HG03558 (cell line): ENCODE results near the gene AGER.
A peak's percentile ranks its signal among the peaks of the same experiment; 100 is the strongest.
"Not testable (repeated sequence)": the region's sequence is repeated elsewhere in the genome, so short reads cannot be mapped to it uniquely, and the experiment has no call there.

ENCODE experiments used
- ATAC-seq: cut with Tn5 transposase; IDR thresholded peaks from one replicate; pipeline ENCODE4 v1.9.1; 2021; ENCODE audit warnings: moderate number of reproducible peaks; ENCODE audit not compliant: unreplicated experiment; ENCODE audit errors: extremely low read depth

AGER gene

DNA sequence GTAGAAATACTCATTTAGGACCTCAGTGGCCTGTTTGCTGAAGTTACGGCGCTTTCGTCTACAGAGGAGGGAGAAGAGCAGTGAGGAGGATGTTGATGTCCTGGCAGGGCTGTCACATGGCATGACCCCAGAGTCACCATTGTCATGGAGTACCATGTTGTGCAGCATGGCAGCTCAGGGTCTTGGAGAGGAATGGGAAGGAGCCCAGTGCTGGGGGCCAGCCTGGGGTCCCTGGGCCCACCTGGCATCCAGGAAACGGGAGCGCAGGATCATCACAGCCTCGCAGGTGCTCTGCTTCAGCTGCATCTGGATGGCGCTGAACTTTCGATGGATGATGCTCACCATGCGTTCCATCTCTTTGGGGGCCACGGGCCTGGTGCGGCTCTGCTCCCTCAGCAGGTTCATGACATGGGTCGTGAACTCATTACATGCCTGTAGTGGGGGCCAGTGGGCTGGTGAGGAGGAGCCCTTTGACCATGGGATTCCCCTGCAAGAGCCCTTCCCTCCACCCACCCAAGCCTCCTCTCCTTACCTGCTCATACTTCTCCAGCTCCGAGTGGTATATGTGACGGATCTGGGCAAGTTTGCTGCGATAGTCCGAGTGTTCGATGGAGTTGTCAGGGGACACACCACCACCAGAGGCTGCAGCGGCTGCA lies 3.8 kb upstream of the AGER start:
- ATAC-seq, result not testable (repeated sequence)

DNA sequence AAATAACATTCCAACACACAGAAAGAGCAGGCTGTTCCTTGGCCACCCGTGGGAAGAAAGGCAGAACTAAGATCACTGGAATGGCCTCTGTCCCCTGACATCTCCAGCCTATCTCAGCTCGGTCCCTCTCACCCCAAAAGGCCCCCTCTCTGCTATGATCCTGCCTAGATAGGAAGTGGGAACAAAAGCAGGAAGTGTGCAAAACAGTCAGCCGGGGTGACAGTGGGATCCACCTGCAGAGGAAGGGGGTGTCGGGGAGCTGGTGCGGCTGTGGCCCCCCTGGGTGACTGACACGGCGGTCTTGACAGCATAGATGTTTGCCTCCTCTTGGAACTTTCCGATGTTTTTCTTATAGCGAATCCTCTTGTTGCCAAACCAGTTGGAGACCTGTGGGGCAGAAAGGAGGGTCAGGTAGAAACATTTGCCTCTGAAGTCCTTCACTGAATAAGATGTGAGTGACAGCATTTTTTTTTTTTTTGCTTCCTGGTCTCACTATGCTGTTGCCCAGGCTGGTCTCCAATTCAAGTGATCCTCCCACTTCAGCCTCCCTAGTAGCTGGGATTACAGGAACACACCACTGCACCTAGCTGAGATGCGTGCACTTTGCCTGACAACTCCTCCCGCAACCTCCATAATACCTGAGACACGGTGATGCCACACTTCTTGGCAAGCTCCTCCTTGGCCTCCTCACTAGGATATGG lies 3.1 kb upstream of the AGER start:
- no peak for ATAC-seq

DNA sequence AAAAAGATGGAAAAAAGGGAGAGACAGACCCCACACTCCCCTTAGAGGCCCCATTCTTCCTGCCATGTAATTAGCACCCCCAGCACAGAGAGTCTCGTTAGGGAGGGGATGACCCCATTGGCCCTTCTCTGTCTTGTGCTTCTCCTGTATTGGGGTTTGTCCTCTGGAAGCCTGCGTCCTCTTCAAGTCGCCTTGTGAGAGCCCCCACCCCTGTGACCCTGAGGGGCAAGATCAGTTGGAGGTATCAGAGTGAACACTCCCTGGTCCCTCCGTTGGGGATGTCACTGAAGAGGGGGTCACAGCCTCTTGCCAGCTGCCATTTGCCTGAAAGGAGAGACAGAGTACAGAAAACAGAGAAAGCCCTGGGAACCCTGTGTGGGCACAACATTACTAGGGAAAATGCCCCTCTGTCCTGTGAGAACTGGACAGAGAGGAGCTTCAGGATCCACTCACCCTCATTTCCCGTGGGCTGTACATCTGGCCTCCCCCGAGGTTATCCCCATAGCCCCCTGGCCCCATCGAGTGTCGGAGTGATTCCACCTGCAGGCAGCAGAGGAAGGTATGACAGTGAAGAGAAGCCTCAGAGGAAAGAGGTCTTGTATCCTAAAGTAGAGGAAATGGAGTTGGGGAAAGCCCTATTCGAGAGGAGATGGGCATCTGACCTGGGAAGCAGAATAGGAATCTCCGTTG lies 2.2 kb upstream of the AGER start:
- ATAC-seq, result not testable (repeated sequence)

DNA sequence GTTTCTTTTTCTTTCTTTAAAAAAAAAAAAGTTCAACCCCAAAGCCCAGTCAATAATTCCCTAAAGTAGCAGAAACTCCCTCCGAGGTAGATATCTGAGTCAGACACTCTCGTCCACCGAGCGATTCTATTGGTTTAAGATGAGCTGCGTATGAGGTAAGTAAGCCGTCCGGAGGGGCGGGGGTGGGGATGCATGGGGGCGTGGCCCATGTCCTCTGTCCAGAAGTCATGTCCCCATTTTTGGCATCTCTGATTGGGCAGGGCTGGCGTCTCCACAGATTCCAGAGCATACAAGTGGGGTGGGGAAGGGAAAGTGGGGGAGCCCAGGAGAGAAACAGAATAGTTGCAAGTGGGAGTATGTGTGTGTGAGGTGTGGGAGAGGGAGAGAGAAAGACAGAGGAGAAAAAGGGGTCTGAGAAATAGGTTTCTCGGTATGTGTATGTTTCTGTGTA lies 1.7 kb upstream of the AGER start:
- ATAC-seq, result not testable (repeated sequence)

DNA sequence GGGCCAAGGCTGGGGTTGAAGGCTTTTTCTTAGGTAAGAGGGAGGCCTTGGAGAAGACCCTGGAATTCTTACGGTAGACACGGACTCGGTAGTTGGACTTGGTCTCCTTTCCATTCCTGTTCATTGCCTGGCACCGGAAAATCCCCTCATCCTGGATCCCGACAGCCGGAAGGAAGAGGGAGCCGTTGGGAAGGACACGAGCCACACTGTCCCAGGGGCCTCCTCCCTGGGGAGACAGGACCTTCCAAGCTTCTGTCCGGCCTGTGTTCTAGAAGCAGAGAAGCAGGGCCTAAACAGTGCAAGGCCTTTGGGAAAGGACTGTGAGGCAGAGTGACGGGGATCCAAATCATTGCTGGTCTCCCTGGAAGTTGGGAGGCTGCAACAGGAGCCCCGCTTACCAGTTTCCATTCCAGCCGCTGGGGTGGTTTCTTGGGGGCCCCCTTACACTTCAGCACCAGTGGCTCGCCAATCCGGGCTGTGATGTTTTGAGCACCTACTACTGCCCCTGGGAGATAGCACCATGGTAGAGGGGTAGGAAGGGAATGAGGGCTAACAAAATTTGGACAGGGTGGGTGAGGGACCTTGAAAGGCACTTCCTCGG lies 470 bp downstream of the AGER start:
- ATAC-seq, result no peak

DNA sequence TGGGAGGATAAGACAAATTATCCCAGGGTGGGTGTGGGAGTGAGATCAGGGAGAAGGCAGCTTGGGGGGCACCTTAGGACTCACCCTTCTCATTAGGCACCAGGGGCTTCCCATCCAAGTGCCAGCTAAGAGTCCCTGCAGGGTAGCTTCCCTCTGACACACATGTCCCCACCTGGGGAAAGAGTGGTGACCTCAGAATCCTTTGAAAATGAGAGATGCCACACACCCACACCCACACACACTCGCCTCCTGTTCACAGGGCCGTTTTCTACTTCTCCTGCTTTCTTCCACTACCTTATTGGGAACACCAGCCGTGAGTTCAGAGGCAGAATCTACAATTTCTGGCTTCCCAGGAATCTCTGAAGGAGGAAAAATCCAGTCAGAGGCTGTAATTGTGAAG lies 1.0 kb downstream of the AGER start:
- ATAC-seq, result no peak

DNA sequence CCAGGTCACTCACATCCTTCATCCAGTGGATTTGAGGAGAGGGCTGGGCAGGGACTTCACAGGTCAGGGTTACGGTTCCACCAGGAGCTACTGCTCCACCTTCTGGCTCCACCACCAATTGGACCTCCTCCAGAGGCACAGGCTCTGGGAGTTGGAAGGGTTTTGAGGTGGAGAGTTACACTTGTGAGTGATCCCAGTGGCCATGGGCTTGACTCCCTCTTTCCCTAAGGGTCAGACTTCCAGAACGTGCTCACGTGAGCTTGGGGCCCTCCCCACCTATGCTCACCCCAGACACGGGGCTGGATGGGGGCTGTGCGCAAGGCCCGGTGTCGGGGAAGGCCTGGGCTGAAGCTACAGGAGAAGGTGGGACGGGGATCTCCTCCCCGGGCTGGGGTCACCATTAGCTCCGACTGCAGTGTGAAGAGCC lies 1.5 kb downstream of the AGER start:
- ATAC-seq, result no peak

DNA sequence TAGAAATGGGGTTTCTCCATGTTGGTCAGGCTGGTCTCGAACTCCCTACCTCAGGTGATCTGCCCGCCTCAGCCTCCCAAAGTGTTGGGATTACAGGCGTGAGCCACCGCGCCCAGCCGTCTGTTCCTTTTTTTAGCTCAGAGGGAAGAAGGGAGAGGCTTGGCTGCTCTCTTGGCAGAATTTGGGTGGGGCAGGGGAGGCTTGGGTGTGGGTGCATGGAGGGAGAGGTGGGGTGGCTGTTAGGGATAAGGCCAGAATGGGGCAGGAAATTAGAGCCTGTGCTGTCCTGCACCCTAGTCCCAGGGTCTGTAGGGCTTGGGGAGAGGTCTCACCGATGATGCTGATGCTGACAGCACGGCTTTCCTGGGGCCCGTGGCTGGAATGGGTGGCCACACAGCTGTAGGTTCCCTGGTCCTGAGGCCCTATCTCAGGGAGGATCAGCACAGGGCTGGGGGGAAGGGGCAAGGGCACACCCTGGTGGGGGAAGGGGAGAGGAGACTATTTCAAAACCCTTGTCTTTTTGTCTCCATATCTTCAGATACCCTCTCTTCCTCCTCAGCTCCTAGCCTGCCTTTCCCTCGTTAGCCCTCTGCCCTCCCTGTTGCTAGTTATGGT lies 2.0 kb downstream of the AGER start:
- ATAC-seq, result no peak

DNA sequence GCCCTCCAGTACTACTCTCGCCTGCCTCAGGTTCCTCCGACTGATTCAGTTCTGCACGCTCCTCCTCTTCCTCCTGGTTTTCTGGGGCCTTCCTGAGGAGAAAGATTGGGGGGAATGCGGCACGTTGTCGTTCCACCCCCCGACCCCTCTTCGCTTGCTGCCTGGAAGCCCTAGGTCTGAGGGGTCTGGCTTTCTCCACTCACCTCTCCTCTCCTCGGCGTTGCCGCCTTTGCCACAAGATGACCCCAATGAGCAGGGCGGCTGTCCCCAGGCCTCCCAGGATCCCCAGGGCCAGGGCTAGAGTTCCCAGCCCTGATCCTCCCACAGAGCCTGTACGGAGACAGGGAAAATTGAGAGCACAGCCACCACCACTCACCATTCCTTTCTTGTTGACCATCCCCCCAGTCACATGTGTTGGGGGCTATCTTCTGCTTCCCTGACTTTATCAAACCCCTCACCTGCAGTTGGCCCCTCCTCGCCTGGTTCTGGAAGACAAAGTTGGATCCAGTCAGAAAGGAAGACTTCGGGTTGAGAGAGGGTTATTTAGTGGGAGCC lies 2.8 kb downstream of the AGER start:
- ATAC-seq, result no peak

DNA sequence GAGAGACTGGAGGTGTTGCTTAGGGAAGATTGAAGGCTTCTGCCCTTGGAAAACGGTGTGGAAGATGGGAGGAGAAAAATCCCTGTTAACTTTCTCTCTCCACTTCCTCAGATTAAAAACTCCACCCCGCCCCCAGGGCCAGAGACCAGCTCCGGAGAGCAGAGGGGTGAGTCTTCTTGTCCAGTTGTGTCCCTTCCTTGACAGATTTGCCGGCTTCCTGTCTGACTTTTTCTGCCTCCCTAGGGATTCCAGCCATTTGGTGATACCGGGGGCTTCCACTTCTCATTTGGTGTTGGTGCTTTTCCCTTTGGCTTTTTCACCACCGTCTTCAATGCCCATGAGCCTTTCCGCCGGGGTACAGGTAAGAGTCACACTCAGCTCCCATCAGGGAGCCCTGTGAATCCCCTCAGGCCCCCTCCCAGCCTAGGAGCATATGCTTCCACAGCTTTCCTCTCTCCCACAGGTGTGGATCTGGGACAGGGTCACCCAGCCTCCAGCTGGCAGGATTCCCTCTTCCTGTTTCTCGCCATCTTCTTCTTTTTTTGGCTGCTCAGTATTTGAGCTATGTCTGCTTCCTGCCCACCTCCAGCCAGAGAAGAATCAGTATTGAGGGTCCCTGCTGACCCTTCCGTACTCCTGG lies 4.2 kb downstream of the AGER start:
- no peak for ATAC-seq

DNA sequence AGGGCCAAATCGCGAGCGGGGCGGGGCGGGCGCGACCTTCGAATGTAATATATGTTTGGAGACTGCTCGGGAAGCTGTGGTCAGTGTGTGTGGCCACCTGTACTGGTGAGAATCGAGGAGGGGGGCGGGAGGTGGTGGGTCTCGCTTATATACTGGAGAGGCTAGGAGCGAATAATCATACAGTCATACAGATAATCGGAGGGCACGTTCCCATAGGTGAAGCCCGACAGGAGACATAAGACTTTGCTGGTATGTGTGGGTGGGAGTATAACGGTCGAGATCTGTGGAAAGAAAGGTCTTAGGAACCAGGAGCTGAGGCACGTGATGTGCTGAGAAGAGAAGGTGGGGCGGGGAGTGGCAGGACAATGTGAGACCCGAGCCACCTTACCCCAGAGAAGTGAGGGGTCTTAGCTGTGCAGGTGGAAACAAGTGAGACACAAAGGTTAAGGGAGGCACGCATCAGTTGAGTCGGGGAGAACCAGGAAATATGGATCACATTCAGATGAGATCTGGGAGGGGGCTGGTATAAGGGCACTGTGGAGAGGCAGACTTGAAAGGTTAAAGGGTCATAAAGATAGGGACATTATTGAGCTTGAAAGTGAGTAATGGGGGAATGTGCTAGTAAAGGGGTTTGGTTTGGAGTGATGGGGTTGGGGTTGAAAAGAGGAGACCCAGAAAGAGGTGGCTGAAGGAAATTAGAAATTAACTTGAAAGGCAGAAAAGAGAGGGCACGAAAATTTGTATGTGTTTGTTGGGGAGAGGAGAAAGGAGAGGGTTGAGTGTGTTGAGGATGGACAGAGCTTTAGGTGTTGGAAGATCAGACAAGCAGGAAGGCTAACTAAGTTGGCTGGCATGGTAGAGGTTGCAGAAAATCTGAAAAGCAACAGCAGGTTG lies 5.3 kb downstream of the AGER start:
- no peak for ATAC-seq

DNA sequence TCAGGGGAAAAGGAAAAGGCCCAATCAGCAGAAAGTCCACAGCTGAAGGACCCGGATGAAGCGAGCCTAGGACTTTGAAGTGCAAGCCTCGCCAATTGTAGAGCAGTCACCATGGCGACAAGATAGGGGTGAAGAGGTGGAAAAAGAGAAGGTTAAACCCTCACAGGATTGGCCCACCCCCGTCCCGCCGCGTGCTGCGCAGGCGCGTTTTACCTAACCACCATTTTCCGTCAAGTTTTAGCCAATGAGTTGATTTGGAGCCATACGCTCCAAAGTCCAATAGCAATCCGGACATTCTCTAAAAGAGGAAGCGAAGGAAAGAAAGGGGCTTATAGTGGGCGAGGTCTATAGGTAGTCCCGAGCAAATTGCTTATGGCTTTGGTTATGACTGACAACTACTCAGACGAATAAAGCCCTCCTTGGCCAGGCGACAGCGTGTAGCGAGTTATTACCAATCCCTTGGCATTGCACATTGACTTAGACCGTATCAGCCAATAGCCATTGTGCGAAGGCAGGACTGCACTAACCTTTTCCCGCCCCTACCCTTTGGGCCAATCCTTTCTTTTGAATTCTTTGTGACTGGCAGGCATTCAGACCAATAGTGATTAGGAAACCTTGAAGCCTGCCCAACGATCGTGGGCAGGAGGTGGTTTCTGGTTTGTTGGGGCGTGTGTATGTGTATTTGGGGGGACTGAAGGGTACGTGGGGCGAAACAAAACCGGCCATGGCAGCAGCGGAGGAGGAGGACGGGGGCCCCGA lies 6.1 kb downstream of the AGER start, which contains the start of gene RNF5:
RNF5 (plus strand) TSS at position 618 of the 759 bp plus-strand sequence; CDS start at position 725, 107 bp downstream.
- peak; percentile 60 for ATAC-seq

DNA sequence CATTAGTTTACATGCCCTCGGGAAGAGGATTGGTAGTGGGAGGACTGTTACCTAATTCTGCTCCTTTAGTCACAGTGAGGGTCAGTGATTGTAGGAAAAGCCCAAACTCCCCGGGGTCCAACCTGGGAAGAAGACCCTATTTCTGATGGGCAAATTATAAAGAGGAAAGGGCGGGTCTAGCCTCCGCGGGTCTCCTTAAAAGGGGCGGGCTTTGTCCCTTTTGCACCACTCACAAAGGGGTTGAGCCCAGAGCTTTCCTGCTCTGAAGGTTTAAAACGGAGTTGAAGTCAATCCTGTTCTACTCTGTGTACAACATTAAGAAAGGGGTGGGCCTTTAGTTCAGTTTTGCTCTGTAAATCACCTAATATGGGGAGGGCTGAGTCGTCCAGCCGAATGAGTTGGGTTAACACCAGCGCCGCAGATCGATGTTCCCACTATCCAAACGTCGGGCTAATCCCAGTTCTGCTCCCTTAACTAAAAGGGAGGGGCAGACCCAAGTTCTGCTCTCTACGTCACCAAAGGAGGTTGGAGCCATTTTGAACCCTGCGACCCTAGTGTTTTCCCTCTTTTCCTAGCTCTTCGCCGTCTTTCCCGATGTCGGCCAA lies 6.8 kb downstream of the AGER start:
- no peak for ATAC-seq

DNA sequence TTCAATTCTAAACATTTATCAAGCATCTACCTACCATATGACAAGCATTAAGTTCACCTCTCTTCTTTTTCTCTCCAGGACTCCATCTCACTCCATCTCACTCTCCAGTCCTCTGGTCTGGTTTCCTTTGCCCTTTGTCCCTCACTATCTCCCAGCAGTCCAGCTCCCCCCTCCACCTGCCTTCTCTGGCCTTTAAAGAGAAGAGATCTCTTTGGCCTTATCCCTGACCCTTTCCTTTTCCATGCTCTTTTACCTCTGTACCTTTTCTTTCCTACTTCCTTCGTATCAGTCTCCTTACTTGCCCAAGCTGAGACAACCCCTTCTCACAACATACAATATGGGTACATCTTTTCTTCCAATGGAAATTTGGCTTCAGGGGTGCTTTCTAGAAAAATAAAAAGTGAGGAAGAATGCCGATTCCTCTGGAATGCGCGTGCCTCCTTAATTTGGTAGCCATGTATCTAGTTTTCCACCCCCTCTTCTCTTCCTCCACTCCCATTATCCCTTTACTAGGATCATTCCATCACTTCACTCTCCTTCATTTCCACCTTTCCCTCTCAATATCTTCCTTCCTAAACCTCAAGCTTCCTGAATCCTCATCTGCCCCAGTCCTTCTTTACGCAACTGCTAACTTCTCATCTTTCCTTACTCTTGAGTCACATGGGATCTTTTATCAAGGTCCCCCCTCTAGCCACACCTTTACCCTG lies 7.4 kb downstream of the AGER start:
- ATAC-seq, result no peak

DNA sequence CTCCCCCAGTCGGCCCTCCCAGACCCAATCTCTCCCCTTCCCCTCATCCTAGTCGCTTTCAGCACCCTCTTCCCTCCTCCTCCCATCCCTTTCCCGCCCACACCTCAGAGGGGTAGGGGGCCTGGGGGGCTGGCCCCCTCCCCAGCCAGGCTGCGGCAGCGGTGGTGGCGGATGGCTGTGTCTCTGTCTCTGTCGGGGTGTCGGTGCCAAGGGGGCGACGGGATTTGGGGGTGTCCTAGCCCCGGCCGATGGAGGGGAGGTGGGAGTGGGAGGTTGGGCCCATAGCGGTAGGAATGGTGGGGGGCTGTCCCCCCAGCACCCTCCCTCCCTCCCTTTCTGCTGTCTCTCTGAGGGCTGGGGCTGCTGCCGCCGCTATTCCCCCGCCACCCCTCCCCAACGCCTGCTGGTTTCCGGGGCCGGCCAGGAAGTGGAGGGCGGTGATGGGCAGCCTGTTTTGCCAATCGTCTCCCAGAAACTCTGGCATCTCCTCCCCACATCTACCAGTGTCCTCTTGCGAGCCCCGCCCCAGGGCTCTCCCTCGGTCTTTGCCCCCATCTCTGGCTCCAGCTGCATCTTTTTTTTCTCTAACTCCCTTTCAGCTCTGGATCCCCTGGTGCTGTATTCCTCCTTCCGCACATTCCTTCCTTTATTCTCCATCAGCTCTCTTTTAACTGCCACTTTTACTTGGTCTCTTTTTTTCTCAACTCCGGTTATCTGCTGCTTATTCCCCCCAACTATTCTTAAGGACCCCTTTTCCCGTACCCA lies 8.2 kb downstream of the AGER start, which contains the start of gene AGPAT1:
AGPAT1 (minus strand) TSS at position 374 of the 765 bp plus-strand sequence. CDS start 4,588 bp downstream, outside the sequence.
- ATAC-seq, result no peak

DNA sequence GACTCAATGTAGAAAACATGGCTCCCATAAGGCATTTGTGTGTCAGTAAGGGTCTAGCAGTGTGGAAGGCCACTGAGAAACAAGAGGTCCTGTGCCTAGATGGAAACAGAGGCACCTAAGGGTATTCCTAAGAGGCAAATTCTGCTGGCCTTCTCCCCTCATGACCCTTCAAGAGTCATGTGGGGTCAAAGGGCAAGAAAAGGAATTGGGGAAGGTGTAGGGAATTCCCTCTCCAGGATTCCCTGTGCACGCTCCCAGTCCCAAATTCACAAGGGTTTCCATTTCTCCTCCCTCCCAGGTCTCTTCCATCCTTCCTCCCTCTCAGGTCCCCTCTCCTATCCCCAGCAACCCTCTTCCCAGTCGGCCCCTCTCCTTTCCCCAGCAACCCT lies 8.7 kb downstream of the AGER start:
- ATAC-seq, result no peak
